ENCODE measurements around the gene RELN.

- TF ChIP-seq ZNF512 (CRISPR knock-in tag; IDR thresholded peaks at IDR 0.05; ENCODE audit: borderline replicate concordance) (no peak), NFATC4 (CRISPR knock-in tag; IDR thresholded peaks at IDR 0.05) (no peak), CTCF (IDR thresholded peaks at IDR 0.05) (no peak), RELA (CRISPR knock-in tag; IDR thresholded peaks at IDR 0.05; ENCODE audit: borderline replicate concordance) (no peak), SP1 (CRISPR knock-in tag; conservative IDR thresholded peaks at IDR 0.05) (no peak), MAX (CRISPR knock-in tag; IDR thresholded peaks at IDR 0.05) (no peak), NFE2L1 (CRISPR knock-in tag; IDR thresholded peaks at IDR 0.05) (no peak), JUN (CRISPR knock-in tag; IDR thresholded peaks at IDR 0.05) (no peak)
Measured at GRCh38 chr7:103698064-103698463, 291.4 kb downstream of the RELN start.
